Panc1 (cell line): ENCODE data around the gene HSDL1. TPM values are rescaled to one million over a fixed set of nuclear protein-coding genes. Genes with fewer than 3 reads are reported as not detected.

Experiments used
- ATAC-seq: fragments of 200-7000 bp; cut with Tn5 transposase; 2 replicates; pipeline ENCODE4 v1.9.1; 2020; ENCODE audit warnings: mild to moderate bottlenecking, moderate library complexity
- BruUV-seq: library from RNA; stranded (reverse); fragments of 400-500 nt; replicated peaks from 2 replicates; lab custom pipeline; 2021; lab: Mats Ljungman, UMichigan
- CTCF ChIA-PET: fragments of 300-600 bp; sonication (Branson Sonifier 250); formaldehyde crosslinking; loops from one replicate; lab custom pipeline; 2022; ENCODE audit warnings: antibody characterized with exemption; lab: Charles Lee
- POLR2A ChIA-PET: fragments of 300-600 bp; sonication (Branson Sonifier 250); formaldehyde crosslinking; loops from one replicate; lab custom pipeline; 2022; ENCODE audit warnings: antibody characterized with exemption; lab: Charles Lee
- DNase-seq: peaks from one replicate; pipeline ENCODE4 v3.0.0-alpha.2; 2010; ENCODE audit warnings: low read depth, low spot score
- H3K27ac ChIP-seq: 2 replicates; pipeline ENCODE4 v1.5.1; 2011; ENCODE audit warnings: mild to moderate bottlenecking, low read length, inconsistent platforms
- H3K27me3 ChIP-seq: fragments of 200-500 bp; sonication (Bioruptor generic); 2 replicates; pipeline ENCODE4 v1.6.0; 2014; ENCODE audit warnings: low read length, inconsistent platforms; ENCODE audit not compliant: control insufficient read depth, insufficient read depth
- H3K36me3 ChIP-seq: fragments of 200-500 bp; sonication (Bioruptor generic); 2 replicates; pipeline ENCODE4 v1.5.1; 2014; ENCODE audit warnings: inconsistent platforms, mild to moderate bottlenecking, low read length, moderate library complexity; ENCODE audit not compliant: control insufficient read depth, insufficient read depth
- H3K4me1 ChIP-seq: 2 replicates; pipeline ENCODE4 v1.5.1; 2011; ENCODE audit warnings: inconsistent platforms, mild to moderate bottlenecking, low read length, moderate library complexity; ENCODE audit not compliant: control insufficient read depth, insufficient read depth
- H3K4me3 ChIP-seq, 2 experiments: 2 replicates each; pipeline ENCODE4 v1.5.1; 2011 to 2012; ENCODE audit warnings: low read depth in 2 of 2, low read length in 2 of 2, mild to moderate bottlenecking in 2 of 2, inconsistent platforms in 1 of 2, moderate library complexity in 1 of 2
- H3K9me3 ChIP-seq: fragments of 200-500 bp; sonication (Bioruptor generic); 2 replicates; pipeline ENCODE4 v1.5.1; 2014; ENCODE audit warnings: low read depth, mild to moderate bottlenecking, inconsistent platforms, low read length, moderate library complexity; ENCODE audit not compliant: control insufficient read depth, insufficient read depth
- POLR2AphosphoS5 ChIP-seq: IDR thresholded peaks from 2 replicates; pipeline ENCODE4 v1.6.1; 2012; ENCODE audit warnings: mild to moderate bottlenecking, low read depth, low read length, moderate library complexity
- SIN3A ChIP-seq: IDR thresholded peaks from 2 replicates; pipeline ENCODE4 v1.6.1; 2012; ENCODE audit warnings: low read depth, mild to moderate bottlenecking, low read length, moderate library complexity, borderline replicate concordance; ENCODE audit not compliant: insufficient read depth
- TCF7L2 ChIP-seq: IDR thresholded peaks from 2 replicates; pipeline ENCODE4 v1.6.1; 2011; ENCODE audit warnings: mild to moderate bottlenecking, low read depth, low read length, inconsistent platforms
- in situ Hi-C: cut with HindIII; loops from 2 replicates; pipeline ENCODE4 v1.10.0; 2016; ENCODE audit warnings: low sequenced_read_pairs, low pct_unique_long_range_greater_than_20kb
- intact Hi-C: fragments of 100-400 bp; cut with micrococcal nuclease; formaldehyde crosslinking; loops from one replicate; pipeline ENCODE4 v1.10.0; 2022; ENCODE audit not compliant: unreplicated experiment
- total RNA-seq: library from RNA; stranded (reverse); gene quantifications from one replicate; pipeline ENCODE4 v1.2.1, GENCODE V29; 2021; ENCODE audit not compliant: unreplicated experiment
- TF ChIP-seq, protein P1 (sequence below): fragments of 450-650 bp; IDR thresholded peaks from 2 replicates; pipeline ENCODE4 v1.5.1; 2017; ENCODE audit warnings: mild to moderate bottlenecking
- TF ChIP-seq, protein P2 (sequence below), 2 experiments: IDR thresholded peaks; 2 replicates each; pipeline ENCODE4 v1.6.1; 2011 to 2012; ENCODE audit warnings: low read depth in 2 of 2, control low read depth in 1 of 2, low read length in 1 of 2, mild to moderate bottlenecking in 1 of 2, moderate library complexity in 1 of 2; ENCODE audit not compliant: insufficient read depth in 1 of 2

HSDL1 gene
- total RNA-seq, 1 experiment from 2014 or later: 24.6 TPM

DNA sequence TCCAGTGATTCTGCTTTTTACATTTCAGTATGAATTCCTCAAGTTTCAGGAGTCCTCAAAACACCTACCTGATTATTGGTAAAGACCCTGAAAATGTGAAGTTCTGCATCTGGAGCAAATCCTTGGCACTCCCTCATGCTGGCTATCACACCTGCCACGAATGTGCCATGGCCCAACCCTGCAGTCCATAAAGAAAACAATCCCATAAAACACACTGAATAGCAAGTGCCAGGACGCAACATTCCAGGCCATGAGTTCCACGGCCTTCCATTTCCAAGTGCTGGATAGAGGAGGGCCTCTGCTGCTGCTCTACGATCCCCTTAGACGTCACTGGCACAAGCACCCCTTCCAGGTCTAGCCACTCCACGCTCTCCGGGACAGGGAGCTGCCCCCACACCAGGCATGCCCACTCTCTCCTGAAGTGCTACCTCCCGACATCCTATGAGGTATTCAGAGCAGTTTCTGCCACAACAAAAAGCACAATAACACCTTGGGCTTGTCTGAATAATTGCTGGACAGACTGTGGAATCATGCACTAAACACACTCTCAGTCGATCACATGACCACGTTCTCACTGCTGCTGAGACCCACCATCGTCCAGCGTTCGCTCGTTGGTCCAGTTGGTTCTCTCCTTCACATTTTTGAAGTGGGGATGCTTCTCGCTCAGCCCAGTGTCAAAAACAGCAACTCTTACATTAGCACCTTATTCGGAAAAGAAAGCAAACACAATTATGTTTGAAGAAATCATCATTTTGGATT is 51.7 kb downstream of the HSDL1 start:
- CTCF ChIA-PET: no interaction called here
- no TSS peak for BruUV-seq
- Histone ChIP-seq H3K9me3 (no peaks in the 10 kb centered on the region), H3K27ac (no peak overlapping the region), H3K36me3 (no peaks in the 10 kb centered on the region; the same call in 1 of the 2 replicates), H3K4me3 (no peak overlapping the region), H3K4me1 (peaks cover 15% of the 10 kb centered on the region), H3K27me3 (no peaks in the 10 kb centered on the region)
- no peak for ATAC-seq
- POLR2A ChIA-PET: no interaction called here
- in situ Hi-C loops (no loop called here), intact Hi-C loops (no loop called here)
- no peak for DNase-seq
- TF ChIP-seq POLR2AphosphoS5: no peak
- no peak for TF ChIP-seq SIN3A
- TF ChIP-seq, protein P1, sequence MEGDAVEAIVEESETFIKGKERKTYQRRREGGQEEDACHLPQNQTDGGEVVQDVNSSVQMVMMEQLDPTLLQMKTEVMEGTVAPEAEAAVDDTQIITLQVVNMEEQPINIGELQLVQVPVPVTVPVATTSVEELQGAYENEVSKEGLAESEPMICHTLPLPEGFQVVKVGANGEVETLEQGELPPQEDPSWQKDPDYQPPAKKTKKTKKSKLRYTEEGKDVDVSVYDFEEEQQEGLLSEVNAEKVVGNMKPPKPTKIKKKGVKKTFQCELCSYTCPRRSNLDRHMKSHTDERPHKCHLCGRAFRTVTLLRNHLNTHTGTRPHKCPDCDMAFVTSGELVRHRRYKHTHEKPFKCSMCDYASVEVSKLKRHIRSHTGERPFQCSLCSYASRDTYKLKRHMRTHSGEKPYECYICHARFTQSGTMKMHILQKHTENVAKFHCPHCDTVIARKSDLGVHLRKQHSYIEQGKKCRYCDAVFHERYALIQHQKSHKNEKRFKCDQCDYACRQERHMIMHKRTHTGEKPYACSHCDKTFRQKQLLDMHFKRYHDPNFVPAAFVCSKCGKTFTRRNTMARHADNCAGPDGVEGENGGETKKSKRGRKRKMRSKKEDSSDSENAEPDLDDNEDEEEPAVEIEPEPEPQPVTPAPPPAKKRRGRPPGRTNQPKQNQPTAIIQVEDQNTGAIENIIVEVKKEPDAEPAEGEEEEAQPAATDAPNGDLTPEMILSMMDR: no peak
- TF ChIP-seq TCF7L2: no peak
- TF ChIP-seq, protein P2, sequence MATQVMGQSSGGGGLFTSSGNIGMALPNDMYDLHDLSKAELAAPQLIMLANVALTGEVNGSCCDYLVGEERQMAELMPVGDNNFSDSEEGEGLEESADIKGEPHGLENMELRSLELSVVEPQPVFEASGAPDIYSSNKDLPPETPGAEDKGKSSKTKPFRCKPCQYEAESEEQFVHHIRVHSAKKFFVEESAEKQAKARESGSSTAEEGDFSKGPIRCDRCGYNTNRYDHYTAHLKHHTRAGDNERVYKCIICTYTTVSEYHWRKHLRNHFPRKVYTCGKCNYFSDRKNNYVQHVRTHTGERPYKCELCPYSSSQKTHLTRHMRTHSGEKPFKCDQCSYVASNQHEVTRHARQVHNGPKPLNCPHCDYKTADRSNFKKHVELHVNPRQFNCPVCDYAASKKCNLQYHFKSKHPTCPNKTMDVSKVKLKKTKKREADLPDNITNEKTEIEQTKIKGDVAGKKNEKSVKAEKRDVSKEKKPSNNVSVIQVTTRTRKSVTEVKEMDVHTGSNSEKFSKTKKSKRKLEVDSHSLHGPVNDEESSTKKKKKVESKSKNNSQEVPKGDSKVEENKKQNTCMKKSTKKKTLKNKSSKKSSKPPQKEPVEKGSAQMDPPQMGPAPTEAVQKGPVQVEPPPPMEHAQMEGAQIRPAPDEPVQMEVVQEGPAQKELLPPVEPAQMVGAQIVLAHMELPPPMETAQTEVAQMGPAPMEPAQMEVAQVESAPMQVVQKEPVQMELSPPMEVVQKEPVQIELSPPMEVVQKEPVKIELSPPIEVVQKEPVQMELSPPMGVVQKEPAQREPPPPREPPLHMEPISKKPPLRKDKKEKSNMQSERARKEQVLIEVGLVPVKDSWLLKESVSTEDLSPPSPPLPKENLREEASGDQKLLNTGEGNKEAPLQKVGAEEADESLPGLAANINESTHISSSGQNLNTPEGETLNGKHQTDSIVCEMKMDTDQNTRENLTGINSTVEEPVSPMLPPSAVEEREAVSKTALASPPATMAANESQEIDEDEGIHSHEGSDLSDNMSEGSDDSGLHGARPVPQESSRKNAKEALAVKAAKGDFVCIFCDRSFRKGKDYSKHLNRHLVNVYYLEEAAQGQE (IDR thresholded peaks at IDR 0.05; ENCODE audit: insufficient read depth in 1 of 2, low read depth in 2 of 2, low read length in 1 of 2): no peak

DNA sequence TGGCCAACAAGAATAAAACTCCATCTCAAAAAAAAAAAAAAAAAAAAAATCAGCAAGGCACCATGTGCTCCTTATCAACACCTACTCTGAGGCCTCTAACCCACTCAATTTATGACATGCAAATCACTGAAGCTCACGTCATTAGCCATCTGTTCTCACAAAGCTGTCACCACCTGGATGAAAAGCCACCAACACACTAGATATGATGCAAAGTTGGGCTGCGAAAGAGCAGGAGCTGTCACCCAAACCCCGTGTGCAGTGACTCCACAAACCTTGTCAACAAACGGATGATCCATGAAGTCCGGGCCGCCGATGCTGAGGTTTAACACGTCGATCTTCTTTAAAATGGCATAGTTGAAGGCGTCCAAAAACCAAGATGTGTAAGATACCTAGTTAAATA is 53.5 kb downstream of the HSDL1 start:
- no TSS peak for BruUV-seq
- DNase-seq (no peak), ATAC-seq (no peak)
- intact Hi-C loops: no loop called here
- H3K36me3 ChIP-seq: peaks cover 7% of the 10 kb centered on the region
- CTCF ChIA-PET: no interaction called here
- H3K4me1 ChIP-seq: peaks cover 6% of the 10 kb centered on the region; the same call in 1 of the 2 replicates
- H3K27me3 ChIP-seq: no peaks in the 10 kb centered on the region
- no peak overlapping the region for H3K4me3 ChIP-seq
- TF ChIP-seq, protein P1: no peak
- TF ChIP-seq TCF7L2: no peak
- TF ChIP-seq, protein P2 (IDR thresholded peaks at IDR 0.05; ENCODE audit: insufficient read depth in 1 of 2, low read depth in 2 of 2, low read length in 1 of 2): no peak
- TF ChIP-seq POLR2AphosphoS5: no peak
- TF ChIP-seq SIN3A: no peak
- POLR2A ChIA-PET: no interaction called here
- no peak overlapping the region for H3K27ac ChIP-seq
- no peaks in the 10 kb centered on the region for H3K9me3 ChIP-seq
- in situ Hi-C loops: no loop called here
